Measurements from ENCODE around the gene PODN.

Gene PODN

GRCh38 chr1:53057127-53057526 is 4.9 kb upstream of the PODN start:
- DNase-seq: no peak

- DNase-seq: no peak
These were observed 1.4 kb upstream of the PODN start for GRCh38 chr1:53060579-53060978.

DNA sequence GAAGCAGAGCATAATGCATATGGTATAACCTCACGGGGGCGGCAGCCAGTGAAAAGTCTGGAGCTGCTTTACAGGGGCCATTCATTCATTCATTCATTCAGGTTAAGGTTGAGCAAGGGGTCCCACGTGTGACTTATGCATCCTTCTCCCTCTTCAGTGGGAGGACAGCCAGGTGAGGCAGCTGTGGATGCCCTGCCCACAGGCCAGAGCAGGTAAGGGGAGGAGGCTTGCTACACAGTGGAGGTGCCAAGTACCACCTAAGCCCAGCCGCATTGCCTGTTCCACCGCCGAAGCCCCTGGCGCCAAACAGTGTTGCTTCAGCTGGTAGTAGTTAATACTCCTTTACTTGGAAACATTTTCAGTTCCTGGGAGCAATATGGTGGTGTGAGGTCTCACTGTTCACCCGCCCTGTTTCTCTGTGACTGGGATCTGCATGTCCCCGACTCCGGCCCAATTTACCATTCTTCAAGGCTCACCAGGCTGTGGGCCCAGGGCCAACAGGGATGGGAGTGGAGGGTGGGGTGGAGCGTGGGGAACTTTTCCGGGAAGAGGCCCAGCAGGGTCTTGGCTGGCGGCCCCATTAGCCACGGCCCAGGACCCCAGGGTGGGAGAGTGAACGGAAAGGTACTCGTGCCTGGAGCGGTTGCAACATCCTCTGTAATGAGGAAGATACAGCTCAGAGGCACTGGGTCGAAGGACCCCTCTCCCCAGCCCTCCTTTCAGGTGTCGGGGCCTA is 722 bp upstream of the PODN start:
- DNase-seq: no peak

DNA sequence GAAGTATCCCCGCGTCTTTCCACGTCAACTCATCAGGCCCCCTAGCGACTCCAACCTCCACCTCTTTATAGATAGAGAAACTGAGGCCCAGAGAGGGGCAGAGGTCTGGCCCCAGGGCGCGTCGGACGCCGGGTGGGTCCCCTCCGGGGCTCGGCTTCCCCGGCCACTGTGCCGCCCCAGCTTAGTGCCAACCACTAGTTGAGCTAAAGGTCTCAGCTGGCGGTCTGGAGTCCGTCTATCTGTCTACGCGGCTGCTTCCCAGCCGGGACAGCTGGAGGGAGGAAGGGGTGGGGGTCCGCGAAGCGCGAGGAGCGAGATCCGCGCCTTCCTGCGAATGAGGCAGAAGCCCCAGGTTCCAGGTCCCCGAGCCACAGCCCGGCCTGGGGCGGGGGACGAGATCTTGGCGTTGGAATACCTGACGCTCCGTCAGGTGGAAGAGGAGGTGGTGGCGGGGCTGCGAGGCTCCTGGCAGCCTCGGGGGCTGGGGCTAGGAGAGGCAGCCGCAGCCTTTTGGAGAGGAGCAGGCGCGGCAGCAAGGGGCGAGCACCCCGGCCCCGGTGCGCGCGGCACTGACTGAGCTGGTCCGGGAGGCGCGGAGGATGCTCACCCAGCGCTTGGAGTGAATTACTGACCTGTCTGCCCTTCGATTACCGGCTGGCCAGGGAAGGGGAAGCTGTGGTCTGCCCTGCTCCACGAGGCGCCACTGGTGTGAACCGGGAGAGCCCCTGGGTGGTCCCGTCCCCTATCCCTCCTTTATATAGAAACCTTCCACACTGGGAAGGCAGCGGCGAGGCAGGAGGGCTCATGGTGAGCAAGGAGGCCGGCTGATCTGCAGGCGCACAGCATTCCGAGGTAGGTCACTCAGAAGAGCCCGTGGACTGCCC is 937 bp downstream of the PODN start:
- DNase-seq: no peak

- DNase-seq: no peak
These were observed 1.9 kb downstream of the PODN start for GRCh38 chr1:53063744-53064515.

- no peak for DNase-seq
These were observed 3.4 kb downstream of the PODN start for GRCh38 chr1:53065391-53065790.

- no peak for DNase-seq
These were observed 4.5 kb downstream of the PODN start for GRCh38 chr1:53066488-53066887.

GRCh38 chr1:53066891-53067738 is 5.1 kb downstream of the PODN start:
- DNase-seq: no peak

DNA sequence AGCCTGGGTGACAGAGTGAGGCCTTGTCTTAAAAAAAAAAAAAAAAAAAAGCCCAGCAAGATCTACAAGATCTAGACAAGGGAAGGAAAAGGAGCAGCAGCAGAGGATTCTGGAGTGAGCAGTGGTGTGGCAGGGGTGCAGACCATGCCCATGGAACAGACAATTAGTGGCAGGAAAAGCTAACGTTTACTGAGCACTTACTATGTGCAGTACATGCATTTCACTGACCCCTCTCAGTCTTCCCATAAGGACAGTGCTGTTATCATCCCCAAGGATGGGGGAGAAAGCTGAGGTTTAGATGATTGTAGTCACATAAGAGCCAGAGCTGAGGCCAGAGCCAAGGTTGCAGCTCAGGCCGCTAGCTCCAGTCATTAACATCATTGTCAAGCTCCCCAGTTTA is 5.9 kb downstream of the PODN start:
- DNase-seq: no peak

DNA sequence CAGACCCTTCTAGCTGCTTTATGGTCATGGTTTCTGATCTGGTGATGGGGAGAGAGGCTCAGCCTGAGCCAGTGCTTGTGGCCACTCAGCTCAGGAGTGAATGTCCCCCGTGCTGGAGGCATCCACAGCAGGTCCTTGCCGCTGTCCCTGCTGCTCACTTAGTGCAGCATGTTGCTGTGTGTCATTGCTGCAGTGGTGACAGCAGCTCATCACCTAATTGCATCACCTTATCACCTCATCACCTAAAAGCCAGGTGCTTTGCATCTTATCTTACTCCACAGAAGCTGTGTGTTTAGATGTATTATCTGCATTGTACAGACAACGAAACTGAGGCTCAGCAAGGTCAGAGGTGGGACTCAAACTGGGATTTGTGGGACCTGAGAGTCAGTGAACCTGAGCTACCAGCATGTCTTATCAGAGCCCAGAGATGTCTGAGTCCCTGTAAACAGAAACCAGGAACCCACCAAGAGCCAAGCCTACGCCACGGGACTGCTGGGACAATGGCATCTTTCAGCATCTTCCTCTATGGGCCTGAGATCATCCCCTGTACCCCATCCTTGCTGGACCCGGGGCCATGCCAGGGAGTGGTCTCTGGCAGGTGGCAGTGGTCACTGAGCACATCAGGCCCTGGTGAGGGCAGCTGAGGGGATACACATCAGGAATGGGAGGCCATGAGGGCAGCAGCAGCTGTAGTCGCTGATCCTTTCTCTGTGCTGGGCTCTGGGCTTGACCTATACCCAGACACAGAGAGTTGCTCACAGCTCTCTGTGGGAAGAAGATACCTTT is 6.5 kb downstream of the PODN start:
- no peak for DNase-seq

GRCh38 chr1:53069265-53069662 is 7.3 kb downstream of the PODN start:
- no peak for DNase-seq

DNA sequence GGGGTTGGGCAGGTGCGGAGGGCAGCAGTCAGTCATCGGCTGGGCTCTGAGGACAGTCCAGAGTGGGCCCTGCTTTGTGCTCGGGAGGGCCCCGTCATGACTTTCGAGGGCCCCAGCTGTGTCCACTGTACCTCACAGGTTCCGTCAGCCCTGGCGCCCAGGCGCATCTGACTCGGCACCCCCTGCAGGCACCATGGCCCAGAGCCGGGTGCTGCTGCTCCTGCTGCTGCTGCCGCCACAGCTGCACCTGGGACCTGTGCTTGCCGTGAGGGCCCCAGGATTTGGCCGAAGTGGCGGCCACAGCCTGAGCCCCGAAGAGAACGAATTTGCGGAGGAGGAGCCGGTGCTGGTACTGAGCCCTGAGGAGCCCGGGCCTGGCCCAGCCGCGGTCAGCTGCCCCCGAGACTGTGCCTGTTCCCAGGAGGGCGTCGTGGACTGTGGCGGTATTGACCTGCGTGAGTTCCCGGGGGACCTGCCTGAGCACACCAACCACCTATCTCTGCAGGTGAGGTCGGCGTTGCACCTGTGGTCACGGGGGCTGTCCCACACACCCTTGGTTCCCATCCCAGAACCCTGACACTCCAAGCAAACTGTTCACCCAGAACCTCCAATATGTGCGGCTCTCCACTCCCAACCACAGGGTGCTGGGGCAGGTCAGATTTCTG is 7.8 kb downstream of the PODN start:
- no peak for DNase-seq

DNA sequence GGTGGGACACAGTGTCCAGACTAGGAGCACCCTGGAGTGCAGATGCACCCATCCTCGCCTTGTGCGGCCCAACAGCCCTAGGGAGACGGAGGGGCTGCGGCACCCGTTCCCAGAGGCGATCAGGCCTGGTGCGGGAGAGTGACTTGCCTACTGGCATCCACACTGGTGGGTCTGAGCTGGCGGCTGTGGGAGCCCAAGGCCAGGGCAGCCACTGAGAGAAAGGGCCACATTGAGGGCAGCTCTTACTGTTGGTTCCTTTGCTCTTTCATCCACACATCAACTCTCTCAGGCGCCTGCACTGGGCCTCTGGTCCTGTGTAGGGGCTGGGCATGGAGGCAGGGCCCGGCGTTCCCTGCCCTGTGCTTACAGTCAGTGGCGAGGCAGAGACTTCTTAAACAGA is 8.6 kb downstream of the PODN start:
- DNase-seq: no peak

DNA sequence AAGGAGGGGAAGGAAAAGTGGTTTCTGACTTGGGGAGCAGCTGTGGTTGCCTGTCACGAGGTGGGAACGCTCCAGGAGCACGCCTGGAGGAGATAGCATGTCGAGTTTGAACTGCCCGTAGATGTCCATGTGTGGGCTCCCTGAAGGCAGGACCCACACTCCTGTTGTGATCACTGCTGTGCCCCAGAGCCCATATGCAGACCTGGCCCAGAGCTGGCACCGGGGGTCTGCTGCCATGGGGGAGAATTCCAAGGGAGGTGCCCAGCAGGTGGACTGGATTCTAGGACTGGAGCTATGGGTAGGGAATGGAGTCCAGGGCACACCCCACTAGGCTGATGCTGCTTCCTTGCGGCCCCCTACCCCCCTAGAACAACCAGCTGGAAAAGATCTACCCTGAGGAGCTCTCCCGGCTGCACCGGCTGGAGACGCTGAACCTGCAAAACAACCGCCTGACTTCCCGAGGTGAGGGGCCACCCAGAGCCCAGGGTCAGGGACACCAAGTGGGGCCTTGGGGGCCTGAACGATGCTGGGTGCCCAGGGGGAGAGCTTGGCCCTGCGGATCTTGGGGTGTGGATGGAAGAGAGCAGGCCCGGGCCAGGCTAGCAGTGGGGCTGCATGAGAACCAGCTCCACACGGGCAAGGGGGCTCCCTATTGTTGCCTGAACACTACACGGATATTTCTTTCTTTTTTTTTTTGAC is 9.3 kb downstream of the PODN start:
- DNase-seq: no peak

- DNase-seq: no peak
These were observed 9.9 kb downstream of the PODN start for GRCh38 chr1:53071915-53072314.

DNA sequence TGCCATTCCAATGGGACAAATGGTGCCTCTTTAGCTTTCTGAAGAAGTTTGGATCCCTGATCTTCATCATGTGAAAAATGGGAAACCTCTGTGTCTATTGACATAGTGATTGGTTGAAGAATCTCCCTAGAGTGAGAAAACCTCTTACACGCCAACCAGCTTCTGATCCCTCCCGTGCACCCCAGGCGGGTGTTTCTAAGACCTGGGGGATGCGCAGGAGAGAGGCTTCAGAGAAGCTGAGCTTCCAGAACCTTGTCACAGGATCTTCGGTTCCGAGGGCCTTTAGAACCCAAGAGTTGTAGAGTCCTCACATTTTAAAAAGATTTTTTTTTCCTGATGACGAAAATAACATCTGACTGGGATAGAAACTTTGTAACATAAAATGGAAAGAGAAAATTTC is 11.3 kb downstream of the PODN start:
- DNase-seq: no peak

- DNase-seq: no peak
These were observed 11.9 kb downstream of the PODN start for GRCh38 chr1:53073868-53074311.

GRCh38 chr1:53074313-53075154 is 12.5 kb downstream of the PODN start:
- no peak for DNase-seq

GRCh38 chr1:53075206-53075605 is 13.2 kb downstream of the PODN start:
- no peak for DNase-seq

All from CD4-positive, alpha-beta T cell treated with Interleukin-6 for 4 hours (primary cell).